GM23338 (cell line): ENCODE data around the gene RAD51B. TPM values are rescaled to one million over a fixed set of nuclear protein-coding genes. Genes with fewer than 3 reads are reported as not detected.

Experiments
- ATAC-seq: fragments of 200-7000 bp; cut with Tn5 transposase; 3 replicates; pipeline ENCODE4 v1.9.1; 2020
- DNase-seq: peaks from one replicate; pipeline ENCODE4 v3.0.0-alpha.2; 2015; ENCODE audit warnings: low spot score
- H2AFZ ChIP-seq: fragments of 200-600 bp; sonication (generic); 2 replicates; pipeline ENCODE4 v1.8.0; 2016; ENCODE audit warnings: antibody characterized with exemption, mild to moderate bottlenecking, moderate library complexity
- H3F3A ChIP-seq: fragments of 200-600 bp; sonication (generic); replicated peaks from 2 replicates; pipeline ENCODE4 v1.8.0; 2017; ENCODE audit warnings: antibody characterized with exemption, mixed run types, low read depth
- H3K27ac ChIP-seq: fragments of 200-600 bp; sonication (generic); 2 replicates; pipeline ENCODE4 v1.6.1; 2016; ENCODE audit warnings: low read depth
- H3K27me3 ChIP-seq: fragments of 200-600 bp; sonication (generic); 2 replicates; pipeline ENCODE4 v1.8.0; 2016; ENCODE audit warnings: mild to moderate bottlenecking, mixed run types, moderate library complexity; ENCODE audit not compliant: insufficient read depth
- H3K36me3 ChIP-seq: fragments of 200-600 bp; sonication (generic); 2 replicates; pipeline ENCODE4 v1.8.0; 2016; ENCODE audit warnings: mild to moderate bottlenecking; ENCODE audit not compliant: insufficient read depth
- H3K4me1 ChIP-seq: fragments of 200-600 bp; sonication (generic); 2 replicates; pipeline ENCODE4 v1.8.0; 2016; ENCODE audit warnings: mild to moderate bottlenecking, moderate library complexity; ENCODE audit not compliant: insufficient read depth
- H3K4me2 ChIP-seq: fragments of 200-600 bp; sonication (generic); 2 replicates; pipeline ENCODE4 v1.7.1; 2017; ENCODE audit warnings: mixed run types
- H3K4me3 ChIP-seq: fragments of 200-600 bp; sonication (generic); 2 replicates; pipeline ENCODE4 v1.6.1; 2016; ENCODE audit warnings: mixed run types
- H3K79me2 ChIP-seq: fragments of 200-600 bp; sonication (generic); replicated peaks from 2 replicates; pipeline ENCODE4 v1.8.0; 2017; ENCODE audit warnings: mild to moderate bottlenecking; ENCODE audit not compliant: insufficient read depth
- H3K9me2 ChIP-seq: fragments of 200-600 bp; sonication (generic); 2 replicates; pipeline ENCODE4 v1.8.0; 2017; ENCODE audit not compliant: insufficient read depth
- H4K20me1 ChIP-seq: fragments of 200-600 bp; sonication (generic); replicated peaks from 2 replicates; pipeline ENCODE4 v1.8.0; 2017; ENCODE audit warnings: mild to moderate bottlenecking; ENCODE audit not compliant: insufficient read depth
- H3K27ac Mint-ChIP-seq: 2 replicates; pipeline ENCODE4 v1.8.0; 2020; ENCODE audit warnings: inconsistent platforms, mild to moderate bottlenecking, moderate library complexity, mixed read lengths
- H3K27me3 Mint-ChIP-seq: 3 replicates; pipeline ENCODE4 v1.8.0; 2022; ENCODE audit warnings: low read depth, mild to moderate bottlenecking, moderate library complexity, mixed read lengths, inconsistent platforms; ENCODE audit not compliant: insufficient read depth, poor library complexity
- H3K36me3 Mint-ChIP-seq: 3 replicates; pipeline ENCODE4 v1.8.0; 2021; ENCODE audit warnings: low read depth, mild to moderate bottlenecking, inconsistent platforms, moderate library complexity, mixed read lengths
- H3K4me1 Mint-ChIP-seq: 3 replicates; pipeline ENCODE4 v1.8.0; 2020; ENCODE audit warnings: mild to moderate bottlenecking, inconsistent platforms, mixed read lengths
- H3K4me3 Mint-ChIP-seq: 3 replicates; pipeline ENCODE4 v1.8.0; 2021; ENCODE audit warnings: moderate library complexity, mild to moderate bottlenecking, inconsistent platforms, mixed read lengths
- H3K9me3 Mint-ChIP-seq: 3 replicates; pipeline ENCODE4 v1.8.0; 2020; ENCODE audit warnings: moderate library complexity, mild to moderate bottlenecking, inconsistent platforms, mixed read lengths
- EZH2phosphoT487 ChIP-seq: fragments of 200-600 bp; sonication (generic); IDR thresholded peaks from one replicate; pipeline ENCODE4 v1.8.1; 2018; ENCODE audit warnings: antibody characterized with exemption; ENCODE audit not compliant: unreplicated experiment
- JUNB ChIP-seq: IDR thresholded peaks from one replicate; pipeline ENCODE4 v1.6.1; 2016; ENCODE audit warnings: antibody characterized with exemption; ENCODE audit not compliant: unreplicated experiment
- polyA plus RNA-seq: library from polyadenylated mRNA; unstranded; fragments of >200 nt; fragmentation: Nextera tagmentation; extraction: Ambion mirVana; gene quantifications from 2 replicates; pipeline ENCODE4 v1.2.1, GENCODE V29; 2016
- total RNA-seq: library from RNA; depleted of rRNA; stranded (reverse); fragments of >200 nt; shearing (Covaris generic); gene quantifications from 2 replicates; pipeline ENCODE4 v1.2.3, GENCODE V29; 2014
- TF ChIP-seq, protein P1 (sequence below): fragments of 250-450 bp; sonication (Bioruptor Pico); IDR thresholded peaks from 2 replicates; pipeline ENCODE4 v1.5.0; 2020; ENCODE audit warnings: mild to moderate bottlenecking, moderate library complexity
- TF ChIP-seq, protein P2 (sequence below): IDR thresholded peaks from one replicate; pipeline ENCODE4 v1.6.1; 2018; ENCODE audit warnings: antibody characterized with exemption; ENCODE audit not compliant: unreplicated experiment

Gene RAD51B
- total and polyA plus RNA-seq, 2 experiments from 2014 or later: 15.7 to 29.1 TPM

DNA sequence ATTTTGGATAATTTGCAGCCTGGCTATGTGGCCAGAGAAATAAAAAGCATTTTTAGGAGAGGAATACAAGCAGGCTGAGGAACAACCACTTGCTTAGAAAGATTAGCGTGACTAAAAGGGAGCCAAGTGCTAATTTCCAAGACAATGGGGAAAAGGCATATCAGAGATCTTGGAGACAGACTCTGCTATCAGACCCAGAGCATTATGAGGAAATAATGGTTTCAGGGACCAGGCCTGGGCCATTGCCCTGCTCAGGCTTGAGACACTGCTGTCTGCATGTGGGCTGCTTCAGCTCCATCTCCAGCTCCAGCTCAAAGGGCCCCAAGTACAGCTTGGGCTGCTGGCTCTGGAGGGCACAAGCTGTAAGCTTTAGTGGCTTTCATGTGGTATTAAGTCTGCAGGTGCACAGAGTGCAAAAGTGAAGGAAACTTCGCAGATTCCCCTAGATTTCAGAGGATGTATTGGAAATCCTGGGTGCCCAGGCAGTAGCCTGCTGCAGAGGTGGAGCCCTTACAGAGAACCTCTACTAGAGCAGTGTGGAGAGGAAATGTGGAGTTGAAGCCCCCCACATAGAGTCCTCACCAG, 524.0 kb downstream of the RAD51B start (continued):
- TF ChIP-seq, protein P1, sequence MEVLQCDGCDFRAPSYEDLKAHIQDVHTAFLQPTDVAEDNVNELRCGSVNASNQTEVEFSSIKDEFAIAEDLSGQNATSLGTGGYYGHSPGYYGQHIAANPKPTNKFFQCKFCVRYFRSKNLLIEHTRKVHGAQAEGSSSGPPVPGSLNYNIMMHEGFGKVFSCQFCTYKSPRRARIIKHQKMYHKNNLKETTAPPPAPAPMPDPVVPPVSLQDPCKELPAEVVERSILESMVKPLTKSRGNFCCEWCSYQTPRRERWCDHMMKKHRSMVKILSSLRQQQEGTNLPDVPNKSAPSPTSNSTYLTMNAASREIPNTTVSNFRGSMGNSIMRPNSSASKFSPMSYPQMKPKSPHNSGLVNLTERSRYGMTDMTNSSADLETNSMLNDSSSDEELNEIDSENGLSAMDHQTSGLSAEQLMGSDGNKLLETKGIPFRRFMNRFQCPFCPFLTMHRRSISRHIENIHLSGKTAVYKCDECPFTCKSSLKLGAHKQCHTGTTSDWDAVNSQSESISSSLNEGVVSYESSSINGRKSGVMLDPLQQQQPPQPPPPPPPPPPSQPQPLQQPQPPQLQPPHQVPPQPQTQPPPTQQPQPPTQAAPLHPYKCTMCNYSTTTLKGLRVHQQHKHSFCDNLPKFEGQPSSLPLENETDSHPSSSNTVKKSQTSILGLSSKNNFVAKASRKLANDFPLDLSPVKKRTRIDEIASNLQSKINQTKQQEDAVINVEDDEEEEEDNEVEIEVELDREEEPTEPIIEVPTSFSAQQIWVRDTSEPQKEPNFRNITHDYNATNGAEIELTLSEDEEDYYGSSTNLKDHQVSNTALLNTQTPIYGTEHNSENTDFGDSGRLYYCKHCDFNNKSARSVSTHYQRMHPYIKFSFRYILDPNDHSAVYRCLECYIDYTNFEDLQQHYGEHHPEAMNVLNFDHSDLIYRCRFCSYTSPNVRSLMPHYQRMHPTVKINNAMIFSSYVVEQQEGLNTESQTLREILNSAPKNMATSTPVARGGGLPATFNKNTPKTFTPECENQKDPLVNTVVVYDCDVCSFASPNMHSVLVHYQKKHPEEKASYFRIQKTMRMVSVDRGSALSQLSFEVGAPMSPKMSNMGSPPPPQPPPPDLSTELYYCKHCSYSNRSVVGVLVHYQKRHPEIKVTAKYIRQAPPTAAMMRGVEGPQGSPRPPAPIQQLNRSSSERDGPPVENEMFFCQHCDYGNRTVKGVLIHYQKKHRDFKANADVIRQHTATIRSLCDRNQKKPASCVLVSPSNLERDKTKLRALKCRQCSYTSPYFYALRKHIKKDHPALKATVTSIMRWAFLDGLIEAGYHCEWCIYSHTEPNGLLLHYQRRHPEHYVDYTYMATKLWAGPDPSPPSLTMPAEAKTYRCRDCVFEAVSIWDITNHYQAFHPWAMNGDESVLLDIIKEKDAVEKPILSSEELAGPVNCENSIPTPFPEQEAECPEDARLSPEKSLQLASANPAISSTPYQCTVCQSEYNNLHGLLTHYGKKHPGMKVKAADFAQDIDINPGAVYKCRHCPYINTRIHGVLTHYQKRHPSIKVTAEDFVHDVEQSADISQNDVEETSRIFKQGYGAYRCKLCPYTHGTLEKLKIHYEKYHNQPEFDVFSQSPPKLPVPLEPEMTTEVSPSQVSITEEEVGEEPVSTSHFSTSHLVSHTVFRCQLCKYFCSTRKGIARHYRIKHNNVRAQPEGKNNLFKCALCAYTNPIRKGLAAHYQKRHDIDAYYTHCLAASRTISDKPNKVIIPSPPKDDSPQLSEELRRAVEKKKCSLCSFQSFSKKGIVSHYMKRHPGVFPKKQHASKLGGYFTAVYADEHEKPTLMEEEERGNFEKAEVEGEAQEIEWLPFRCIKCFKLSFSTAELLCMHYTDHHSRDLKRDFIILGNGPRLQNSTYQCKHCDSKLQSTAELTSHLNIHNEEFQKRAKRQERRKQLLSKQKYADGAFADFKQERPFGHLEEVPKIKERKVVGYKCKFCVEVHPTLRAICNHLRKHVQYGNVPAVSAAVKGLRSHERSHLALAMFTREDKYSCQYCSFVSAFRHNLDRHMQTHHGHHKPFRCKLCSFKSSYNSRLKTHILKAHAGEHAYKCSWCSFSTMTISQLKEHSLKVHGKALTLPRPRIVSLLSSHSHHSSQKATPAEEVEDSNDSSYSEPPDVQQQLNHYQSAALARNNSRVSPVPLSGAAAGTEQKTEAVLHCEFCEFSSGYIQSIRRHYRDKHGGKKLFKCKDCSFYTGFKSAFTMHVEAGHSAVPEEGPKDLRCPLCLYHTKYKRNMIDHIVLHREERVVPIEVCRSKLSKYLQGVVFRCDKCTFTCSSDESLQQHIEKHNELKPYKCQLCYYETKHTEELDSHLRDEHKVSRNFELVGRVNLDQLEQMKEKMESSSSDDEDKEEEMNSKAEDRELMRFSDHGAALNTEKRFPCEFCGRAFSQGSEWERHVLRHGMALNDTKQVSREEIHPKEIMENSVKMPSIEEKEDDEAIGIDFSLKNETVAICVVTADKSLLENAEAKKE: 0 out of 2 replicates have a peak, but pooled peaks have one; percentile 21
- TF ChIP-seq, protein P2, sequence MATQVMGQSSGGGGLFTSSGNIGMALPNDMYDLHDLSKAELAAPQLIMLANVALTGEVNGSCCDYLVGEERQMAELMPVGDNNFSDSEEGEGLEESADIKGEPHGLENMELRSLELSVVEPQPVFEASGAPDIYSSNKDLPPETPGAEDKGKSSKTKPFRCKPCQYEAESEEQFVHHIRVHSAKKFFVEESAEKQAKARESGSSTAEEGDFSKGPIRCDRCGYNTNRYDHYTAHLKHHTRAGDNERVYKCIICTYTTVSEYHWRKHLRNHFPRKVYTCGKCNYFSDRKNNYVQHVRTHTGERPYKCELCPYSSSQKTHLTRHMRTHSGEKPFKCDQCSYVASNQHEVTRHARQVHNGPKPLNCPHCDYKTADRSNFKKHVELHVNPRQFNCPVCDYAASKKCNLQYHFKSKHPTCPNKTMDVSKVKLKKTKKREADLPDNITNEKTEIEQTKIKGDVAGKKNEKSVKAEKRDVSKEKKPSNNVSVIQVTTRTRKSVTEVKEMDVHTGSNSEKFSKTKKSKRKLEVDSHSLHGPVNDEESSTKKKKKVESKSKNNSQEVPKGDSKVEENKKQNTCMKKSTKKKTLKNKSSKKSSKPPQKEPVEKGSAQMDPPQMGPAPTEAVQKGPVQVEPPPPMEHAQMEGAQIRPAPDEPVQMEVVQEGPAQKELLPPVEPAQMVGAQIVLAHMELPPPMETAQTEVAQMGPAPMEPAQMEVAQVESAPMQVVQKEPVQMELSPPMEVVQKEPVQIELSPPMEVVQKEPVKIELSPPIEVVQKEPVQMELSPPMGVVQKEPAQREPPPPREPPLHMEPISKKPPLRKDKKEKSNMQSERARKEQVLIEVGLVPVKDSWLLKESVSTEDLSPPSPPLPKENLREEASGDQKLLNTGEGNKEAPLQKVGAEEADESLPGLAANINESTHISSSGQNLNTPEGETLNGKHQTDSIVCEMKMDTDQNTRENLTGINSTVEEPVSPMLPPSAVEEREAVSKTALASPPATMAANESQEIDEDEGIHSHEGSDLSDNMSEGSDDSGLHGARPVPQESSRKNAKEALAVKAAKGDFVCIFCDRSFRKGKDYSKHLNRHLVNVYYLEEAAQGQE: no peak

DNA sequence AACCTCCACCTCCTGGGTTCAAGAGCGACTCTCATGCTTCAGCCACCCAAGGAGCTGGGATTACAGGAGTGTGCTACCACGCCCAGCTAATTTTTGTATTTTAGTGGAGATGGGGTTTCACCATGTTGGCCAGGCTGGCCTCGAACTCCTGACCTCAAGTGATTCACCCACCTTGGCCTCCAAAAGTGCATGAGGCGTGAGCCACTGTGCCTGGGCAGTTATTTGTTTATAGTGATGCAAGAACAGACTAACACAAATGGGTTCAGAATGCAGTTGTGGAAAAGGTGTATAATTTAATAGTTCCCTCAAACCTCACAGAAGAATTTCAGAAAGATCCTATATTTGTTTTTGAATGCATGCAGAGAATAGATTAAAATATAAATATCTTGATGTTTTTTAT, 526.2 kb downstream of the RAD51B start:
- Histone ChIP-seq H3K4me1 (peaks cover 45% of the 10 kb centered on the region), H3K27me3 (no peaks in the 10 kb centered on the region), H3K36me3 (no peaks in the 10 kb centered on the region), H3K4me2 (no peak overlapping the region), H3F3A (peaks cover 2% of the 10 kb centered on the region; the same call in 1 of the 2 replicates), H3K4me3 (no peak overlapping the region), H3K27ac (no peak overlapping the region), H3K79me2 (no peaks in the 10 kb centered on the region), H2AFZ (no peak overlapping the region), H4K20me1 (no peaks in the 10 kb centered on the region), H3K9me2 (peaks cover 9% of the 10 kb centered on the region; the same call in 1 of the 2 replicates)
- Mint-ChIP-seq H3K9me3 (peaks cover 4% of the 10 kb centered on the region; the same call in 1 of the 3 replicates), H3K4me1 (peaks cover 39% of the 10 kb centered on the region), H3K36me3 (peaks cover 20% of the 10 kb centered on the region), H3K27me3 (peaks cover 11% of the 10 kb centered on the region), H3K27ac (no peak overlapping the region), H3K4me3 (no peak overlapping the region)
- ATAC-seq (no peak), DNase-seq (no peak)
- TF ChIP-seq JUNB (no peak), EZH2phosphoT487 (no peak)
- TF ChIP-seq, protein P1: no peak
